ENCODE results near the gene PPP1R13B. TPM values are rescaled to one million over a fixed set of nuclear protein-coding genes. Genes with fewer than 3 reads are reported as not detected.

The PPP1R13B gene
- total RNA-seq, 1 donor from 2014 or later: 7.3 TPM

DNA sequence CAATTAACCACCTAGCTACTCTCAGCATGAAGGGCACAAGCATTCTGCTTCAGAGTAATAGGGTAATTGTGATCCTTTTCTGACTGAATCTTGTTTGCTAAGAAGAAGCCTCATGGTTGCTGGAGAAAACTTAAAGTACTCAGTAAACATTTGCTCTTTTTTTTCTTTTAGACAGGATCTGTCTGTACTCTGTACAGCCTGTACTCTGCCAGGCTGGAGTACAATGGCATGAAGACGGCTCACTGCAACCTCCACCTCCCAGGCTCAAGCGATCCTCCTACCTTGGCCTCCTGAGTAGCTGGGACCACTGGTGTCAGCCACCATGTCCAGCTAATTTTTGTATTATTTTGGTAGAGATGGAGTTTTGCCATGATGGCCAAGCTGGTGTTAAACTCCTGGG is 12.4 kb downstream of the PPP1R13B start:
- Histone ChIP-seq H3K27me3 (ENCODE audit: control insufficient read depth, insufficient read depth, low read length) (no peaks in the 10 kb centered on the region), H3K36me3 (ENCODE audit: control insufficient read depth, insufficient read depth, low read length) (no peaks in the 10 kb centered on the region), H3K4me3 (ENCODE audit: low read depth, low read length) (no peak overlapping the region)
- DNase-seq (ENCODE audit: low read depth): no peak
- TF ChIP-seq, protein P1, sequence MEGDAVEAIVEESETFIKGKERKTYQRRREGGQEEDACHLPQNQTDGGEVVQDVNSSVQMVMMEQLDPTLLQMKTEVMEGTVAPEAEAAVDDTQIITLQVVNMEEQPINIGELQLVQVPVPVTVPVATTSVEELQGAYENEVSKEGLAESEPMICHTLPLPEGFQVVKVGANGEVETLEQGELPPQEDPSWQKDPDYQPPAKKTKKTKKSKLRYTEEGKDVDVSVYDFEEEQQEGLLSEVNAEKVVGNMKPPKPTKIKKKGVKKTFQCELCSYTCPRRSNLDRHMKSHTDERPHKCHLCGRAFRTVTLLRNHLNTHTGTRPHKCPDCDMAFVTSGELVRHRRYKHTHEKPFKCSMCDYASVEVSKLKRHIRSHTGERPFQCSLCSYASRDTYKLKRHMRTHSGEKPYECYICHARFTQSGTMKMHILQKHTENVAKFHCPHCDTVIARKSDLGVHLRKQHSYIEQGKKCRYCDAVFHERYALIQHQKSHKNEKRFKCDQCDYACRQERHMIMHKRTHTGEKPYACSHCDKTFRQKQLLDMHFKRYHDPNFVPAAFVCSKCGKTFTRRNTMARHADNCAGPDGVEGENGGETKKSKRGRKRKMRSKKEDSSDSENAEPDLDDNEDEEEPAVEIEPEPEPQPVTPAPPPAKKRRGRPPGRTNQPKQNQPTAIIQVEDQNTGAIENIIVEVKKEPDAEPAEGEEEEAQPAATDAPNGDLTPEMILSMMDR (IDR thresholded peaks at IDR 0.05; ENCODE audit: insufficient read depth, low read length, poor library complexity, severe bottlenecking): no peak

DNA sequence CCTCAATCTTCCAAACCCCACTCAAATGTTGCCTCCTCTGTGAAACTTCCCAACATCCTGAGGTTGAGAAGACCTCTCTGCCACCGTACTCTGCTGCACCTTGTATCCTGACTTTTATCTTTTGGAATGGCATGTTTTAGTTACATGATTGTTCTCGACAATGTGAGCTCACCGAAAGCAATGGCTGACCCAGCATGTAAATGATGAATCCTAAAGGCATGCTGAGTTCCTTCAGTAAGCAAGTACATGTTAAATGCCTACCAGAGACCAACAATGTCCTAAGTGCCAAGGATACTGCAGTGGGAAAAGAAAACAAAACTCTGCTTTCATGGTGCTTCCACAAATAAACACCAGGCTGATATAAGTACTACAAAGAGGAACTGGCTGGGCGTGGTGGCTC is 13.7 kb downstream of the PPP1R13B start:
- H3K4me3 ChIP-seq (ENCODE audit: low read depth, low read length): no peak overlapping the region
- TF ChIP-seq, protein P1 (IDR thresholded peaks at IDR 0.05; ENCODE audit: insufficient read depth, low read length, poor library complexity, severe bottlenecking): no peak
- H3K27me3 ChIP-seq (ENCODE audit: control insufficient read depth, insufficient read depth, low read length): no peaks in the 10 kb centered on the region
- H3K36me3 ChIP-seq (ENCODE audit: control insufficient read depth, insufficient read depth, low read length): no peaks in the 10 kb centered on the region
- DNase-seq (ENCODE audit: low read depth): no peak

DNA sequence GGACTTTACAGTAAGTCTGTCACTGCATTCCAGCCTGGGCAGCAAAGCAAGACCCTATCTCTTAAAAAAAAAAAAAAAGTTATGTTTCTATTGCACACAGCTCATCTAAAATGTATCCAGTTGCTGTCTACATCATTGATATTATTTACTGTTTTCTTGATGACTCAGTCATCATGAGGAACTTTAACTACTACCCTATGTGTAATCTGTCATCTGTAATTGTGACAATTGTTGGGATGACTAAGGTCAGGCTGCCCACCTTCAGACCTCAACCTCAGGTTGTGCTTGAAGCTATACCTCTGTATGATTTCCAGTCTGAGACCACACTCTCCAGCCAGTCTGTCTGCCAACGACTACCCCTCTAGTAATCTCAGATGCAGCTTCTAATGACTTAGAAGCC is 15.3 kb downstream of the PPP1R13B start:
- DNase-seq (ENCODE audit: low read depth): no peak
- Histone ChIP-seq H3K36me3 (ENCODE audit: control insufficient read depth, insufficient read depth, low read length) (no peaks in the 10 kb centered on the region), H3K4me3 (ENCODE audit: low read depth, low read length) (no peak overlapping the region), H3K27me3 (ENCODE audit: control insufficient read depth, insufficient read depth, low read length) (no peaks in the 10 kb centered on the region)
- TF ChIP-seq, protein P1 (IDR thresholded peaks at IDR 0.05; ENCODE audit: insufficient read depth, low read length, poor library complexity, severe bottlenecking): no peak

DNA sequence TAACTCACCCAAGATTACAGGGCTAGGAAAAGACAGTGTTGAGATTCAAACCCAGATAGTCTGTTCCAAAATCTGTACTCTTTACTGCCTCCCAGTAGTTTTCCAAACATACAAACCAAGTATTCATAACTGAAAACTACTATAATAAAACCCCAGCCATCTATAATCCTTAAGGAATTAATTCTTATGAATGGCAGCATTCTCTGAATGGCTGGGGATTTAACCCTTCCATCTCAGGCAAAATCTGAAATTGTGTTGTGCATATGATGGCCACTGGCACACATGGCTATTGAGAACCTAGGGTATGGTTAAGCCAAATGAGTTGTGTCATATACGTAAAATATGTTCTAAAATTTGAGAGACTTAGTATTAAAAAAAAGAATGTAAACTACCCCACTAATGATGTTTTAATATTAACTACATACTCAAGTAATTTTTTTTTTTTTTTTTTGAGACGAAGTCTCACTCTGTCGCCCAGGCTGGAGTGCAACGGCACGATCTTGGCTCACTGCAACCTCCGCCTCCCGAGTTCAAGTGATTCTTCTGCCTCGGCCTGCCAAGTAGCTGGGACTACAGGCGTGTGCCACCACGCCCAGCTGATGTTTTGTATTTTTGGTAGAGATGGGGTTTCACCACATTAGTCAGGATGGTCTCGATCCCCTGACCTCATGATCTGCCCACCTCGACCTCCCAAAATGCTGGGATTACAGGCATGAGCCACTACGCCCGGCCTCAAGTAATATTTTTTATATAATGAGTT is 16.7 kb downstream of the PPP1R13B start:
- Histone ChIP-seq H3K36me3 (ENCODE audit: control insufficient read depth, insufficient read depth, low read length) (no peaks in the 10 kb centered on the region), H3K27me3 (ENCODE audit: control insufficient read depth, insufficient read depth, low read length) (no peaks in the 10 kb centered on the region), H3K4me3 (ENCODE audit: low read depth, low read length) (no peak overlapping the region)
- no peak for DNase-seq (ENCODE audit: low read depth)
- TF ChIP-seq, protein P1 (IDR thresholded peaks at IDR 0.05; ENCODE audit: insufficient read depth, low read length, poor library complexity, severe bottlenecking): no peak

DNA sequence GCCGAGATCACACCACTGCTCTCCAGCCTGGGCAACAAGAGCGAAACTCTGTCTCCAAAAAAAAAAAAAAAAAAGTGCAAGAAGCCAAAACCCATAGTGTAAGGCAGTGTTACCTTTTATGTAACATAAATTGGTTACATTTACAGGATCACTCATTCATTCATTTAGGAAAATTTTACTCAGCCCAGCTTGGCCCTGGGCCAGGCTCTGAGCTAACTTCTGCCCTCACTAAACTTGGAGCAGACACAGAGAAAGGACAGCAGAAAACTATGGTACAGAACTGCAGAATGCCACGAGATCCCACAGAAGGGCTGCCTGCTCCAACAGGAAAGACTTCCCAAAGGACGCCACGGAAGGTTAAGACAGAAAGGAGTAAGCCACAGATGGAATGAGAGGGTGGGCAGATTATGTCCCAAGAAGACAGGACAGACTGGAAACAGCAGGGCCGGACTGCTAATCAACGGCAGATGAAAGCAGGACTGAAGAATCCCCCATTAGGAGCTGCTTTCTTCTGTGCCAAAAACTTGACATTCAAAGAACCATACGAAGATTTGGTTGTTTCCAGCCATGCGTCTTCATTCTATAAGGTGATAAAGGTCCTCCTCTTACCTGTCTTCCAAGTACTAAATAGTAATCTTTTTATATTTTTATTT is 18.9 kb downstream of the PPP1R13B start:
- TF ChIP-seq, protein P1 (IDR thresholded peaks at IDR 0.05; ENCODE audit: insufficient read depth, low read length, poor library complexity, severe bottlenecking): no peak
- Histone ChIP-seq H3K36me3 (ENCODE audit: control insufficient read depth, insufficient read depth, low read length) (no peaks in the 10 kb centered on the region), H3K27me3 (ENCODE audit: control insufficient read depth, insufficient read depth, low read length) (no peaks in the 10 kb centered on the region), H3K4me3 (ENCODE audit: low read depth, low read length) (no peak overlapping the region)
- DNase-seq (ENCODE audit: low read depth): no peak

All from kidney epithelial cell (primary cell).